Muscle of leg (tissue), 16 donors: ENCODE data around the gene BRMS1. TPM values are rescaled to one million over a fixed set of nuclear protein-coding genes. Genes with fewer than 3 reads are reported as not detected.
"Not testable (repeated sequence)": the region's sequence is repeated elsewhere in the genome, so short reads cannot be mapped to it uniquely, and the experiment has no call there.

ENCODE experiments used
- DNase-seq: peaks from one replicate; pipeline ENCODE4 v3.0.0; 2013
- H3K27ac ChIP-seq: one replicate; pipeline ENCODE4 v1.5.1; 2013; ENCODE audit warnings: mild to moderate bottlenecking, low read length, control low read depth
- H3K27me3 ChIP-seq: one replicate; pipeline ENCODE4 v1.6.1; 2013; ENCODE audit warnings: low read length; ENCODE audit not compliant: control insufficient read depth, insufficient read depth
- H3K36me3 ChIP-seq: one replicate; pipeline ENCODE4 v1.6.1; 2013; ENCODE audit warnings: low read length; ENCODE audit not compliant: control insufficient read depth, insufficient read depth
- H3K4me1 ChIP-seq: one replicate; pipeline ENCODE4 v1.6.1; 2013; ENCODE audit warnings: low read length; ENCODE audit not compliant: control insufficient read depth, insufficient read depth
- H3K4me3 ChIP-seq: one replicate; pipeline ENCODE4 v1.5.1; 2013; ENCODE audit warnings: low read length, control low read depth
- H3K9me3 ChIP-seq: replicated peaks from 2 replicates; pipeline ENCODE4 v1.6.1; 2013; ENCODE audit warnings: low read depth, low read length; ENCODE audit not compliant: control insufficient read depth
- WGBS: methylation state at CpG from one replicate; pipeline ENCODE4 v1.1.5; 2013; ENCODE audit warnings: missing lambda C conversion rate; ENCODE audit not compliant: insufficient coverage; 5-methylcytosine and 5-hydroxymethylcytosine counted together
- long read RNA-seq, 11 donors: transcript quantifications; one replicate each; lab custom pipeline, GENCODE V29; 2026
- polyA plus RNA-seq, 8 donors: library from polyadenylated mRNA; unstranded; fragments of 120-200 nt; gene quantifications; one replicate each; pipeline versions ENCODE4 v1.2.1 to v1.2.3, GENCODE V29; 2013; ENCODE audit warnings: inconsistent platforms in 1 of 8, low replicate concordance in 1 of 8; ENCODE audit not compliant: insufficient read length in 8 of 8, insufficient read depth in 1 of 8
- total RNA-seq: library from RNA; stranded (reverse); fragments of 120-200 nt; gene quantifications from one replicate; pipeline ENCODE4 v1.2.4, GENCODE V29; 2013

The BRMS1 gene
- total RNA-seq (25.0 TPM), polyA plus RNA-seq (10 to 100 TPM; 20.5 to 27.0 (median 23.6) TPM)
- long read RNA-seq, donor 1, partial matches to known transcripts, result 0 of 2 reads
- long read RNA-seq, donor 1, other reads (novel, unspliced or antisense), result 0 of 2 reads
- long read RNA-seq, donor 2, result 0 reads
- long read RNA-seq, donor 3, transcript BRMS1-201 (10 exons, 1,445 nt), result major isoform, 8 of 9 reads
- long read RNA-seq, donor 3, partial matches to known transcripts, result 0 of 9 reads
- long read RNA-seq, donor 3, other reads (novel, unspliced or antisense), result 0 of 9 reads
- long read RNA-seq, donor 4, partial matches to known transcripts, result 0 of 2 reads
- long read RNA-seq, donor 4, other reads (novel, unspliced or antisense), result 0 of 2 reads
- long read RNA-seq, donor 5, transcript BRMS1-201 (10 exons, 1,445 nt), result major isoform, 12 of 16 reads
- long read RNA-seq, donor 5, partial matches to known transcripts, result 0 of 16 reads
- long read RNA-seq, donor 5, other reads (novel, unspliced or antisense), result 0 of 16 reads
- long read RNA-seq, donor 6, transcript BRMS1-201 (10 exons, 1,445 nt), result major isoform, 11 of 11 reads
- long read RNA-seq, donor 6, partial matches to known transcripts, result 0 of 11 reads
- long read RNA-seq, donor 6, other reads (novel, unspliced or antisense), result 0 of 11 reads
- long read RNA-seq, donor 7, transcript BRMS1-201 (10 exons, 1,445 nt), result major isoform, 6 of 9 reads
- long read RNA-seq, donor 7, partial matches to known transcripts, result 0 of 9 reads
- long read RNA-seq, donor 7, other reads (novel, unspliced or antisense), result 0 of 9 reads
- long read RNA-seq, donor 8, partial matches to known transcripts, result 0 of 2 reads
- long read RNA-seq, donor 8, other reads (novel, unspliced or antisense), result 0 of 2 reads
- long read RNA-seq, donor 9, partial matches to known transcripts, result 0 of 4 reads
- long read RNA-seq, donor 9, other reads (novel, unspliced or antisense), result 0 of 4 reads
- long read RNA-seq, donor 10, partial matches to known transcripts, result 0 of 4 reads
- long read RNA-seq, donor 10, other reads (novel, unspliced or antisense), result 0 of 4 reads
- long read RNA-seq, donor 11, partial matches to known transcripts, result 0 of 4 reads
- long read RNA-seq, donor 11, other reads (novel, unspliced or antisense), result 0 of 4 reads

- peak within 1 kb of the TSS; percentile 89 for H3K4me3 ChIP-seq
- no peaks in the 10 kb centered on the region for H3K9me3 ChIP-seq
- H3K27me3 ChIP-seq, result no peaks in the 10 kb centered on the region
- under 1% methylated on average over 57 of the region's 59 CpGs for WGBS
- H3K36me3 ChIP-seq, result peaks cover 38% of the 10 kb centered on the region
- peaks cover 34% of the 10 kb centered on the region for H3K4me1 ChIP-seq
- peak within 1 kb of the TSS; percentile 88 for H3K27ac ChIP-seq
- DNase-seq, result peak; percentile 99
These were observed at the start of gene BRMS1 for GRCh38 chr11:66344550-66345315. TSS of gene BRMS1 (minus strand) at chr11:66345104. CDS start at chr11:66342234, 2,870 bp downstream.

- Histone ChIP-seq H3K27me3 (peaks cover 10% of the 10 kb centered on the region), H3K4me1 (no peaks in the 10 kb centered on the region), H3K4me3 (no peak overlapping the region), H3K36me3 (no peaks in the 10 kb centered on the region), H3K9me3 (no peaks in the 10 kb centered on the region), H3K27ac (no peak overlapping the region)
- WGBS, result no CpG with 5 or more reads among the region's 3 CpGs
- DNase-seq, result no peak
These were observed 49.0 kb upstream of the BRMS1 start for GRCh38 chr11:66393954-66394353.

- peaks cover 10% of the 10 kb centered on the region for H3K27me3 ChIP-seq
- peaks cover 1% of the 10 kb centered on the region for H3K4me1 ChIP-seq
- DNase-seq, result no peak
- no peak overlapping the region for H3K27ac ChIP-seq
- H3K36me3 ChIP-seq, result no peaks in the 10 kb centered on the region
- H3K9me3 ChIP-seq, result no peaks in the 10 kb centered on the region
- no CpG with 5 or more reads among the region's 6 CpGs for WGBS
- H3K4me3 ChIP-seq, result no peak overlapping the region
These were observed 46.4 kb upstream of the BRMS1 start for GRCh38 chr11:66391322-66391721.

GRCh38 chr11:66388780-66389386 lies 44.0 kb upstream of the BRMS1 start:
- no peak overlapping the region for H3K27ac ChIP-seq
- peak; percentile 58 for DNase-seq
- no peak overlapping the region for H3K4me3 ChIP-seq
- H3K4me1 ChIP-seq, result peaks cover 5% of the 10 kb centered on the region
- H3K36me3 ChIP-seq, result no peaks in the 10 kb centered on the region
- H3K9me3 ChIP-seq, result no peaks in the 10 kb centered on the region
- peaks cover 10% of the 10 kb centered on the region for H3K27me3 ChIP-seq
- WGBS, result 28% methylated on average over 7 of the region's 8 CpGs

DNA sequence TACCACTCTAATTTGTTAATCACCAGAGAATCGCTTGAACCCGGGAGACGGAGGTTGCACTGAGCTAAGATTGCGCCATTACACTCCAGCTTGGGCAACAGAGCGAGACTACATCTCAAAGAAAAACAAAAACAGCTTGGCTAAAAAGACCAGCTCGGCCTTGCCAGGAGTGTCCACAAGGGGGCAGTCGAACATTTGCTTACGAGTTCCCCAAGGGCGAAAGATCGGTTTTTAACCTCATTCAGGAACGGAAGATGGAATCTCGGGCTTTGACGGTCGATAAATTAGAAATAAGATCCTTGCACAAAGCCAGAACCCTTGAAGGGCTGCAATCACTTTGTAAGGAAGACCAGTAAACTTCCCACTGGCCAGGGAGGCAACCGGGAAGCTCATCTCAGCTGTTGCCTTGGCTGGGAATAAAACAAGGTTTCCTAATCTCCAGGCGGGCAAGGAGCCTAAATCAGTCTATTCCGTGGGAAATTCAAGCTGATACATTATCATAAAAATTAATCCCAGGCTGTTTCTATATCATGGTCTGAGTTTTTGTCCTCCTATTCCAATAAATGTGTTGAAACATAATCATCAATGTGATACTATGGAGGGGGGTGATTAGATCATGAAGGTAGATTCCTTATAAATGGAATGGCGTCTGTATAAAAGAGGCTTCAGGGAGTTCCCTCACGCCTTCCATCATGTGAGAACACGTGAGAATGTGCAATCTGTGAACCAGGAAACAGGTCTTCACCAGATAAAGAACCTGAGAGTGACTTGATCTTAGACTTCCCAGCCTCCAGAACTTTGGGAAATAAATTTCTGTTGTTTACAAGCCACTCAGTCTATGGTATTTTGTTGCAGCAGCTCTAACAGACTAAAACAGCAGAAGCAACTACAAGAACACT lies 41.5 kb upstream of the BRMS1 start:
- Histone ChIP-seq H3K4me1 (peaks cover 5% of the 10 kb centered on the region), H3K36me3 (no peaks in the 10 kb centered on the region), H3K4me3 (no peak overlapping the region), H3K27ac (no peak overlapping the region), H3K9me3 (no peaks in the 10 kb centered on the region), H3K27me3 (peaks cover 8% of the 10 kb centered on the region)
- DNase-seq, result peak; percentile 81
- WGBS, result 8% methylated on average over 18 of the region's 20 CpGs

GRCh38 chr11:66384316-66384715 lies 39.4 kb upstream of the BRMS1 start:
- H3K27me3 ChIP-seq, H3K4me1 ChIP-seq, H3K27ac ChIP-seq, H3K36me3 ChIP-seq, H3K9me3 ChIP-seq, H3K4me3 ChIP-seq, DNase-seq: not testable (repeated sequence)
- 76% methylated on average over 4 of the region's 13 CpGs for WGBS

- H3K9me3 ChIP-seq, H3K36me3 ChIP-seq, DNase-seq, H3K4me1 ChIP-seq, H3K27ac ChIP-seq, H3K4me3 ChIP-seq, H3K27me3 ChIP-seq: not testable (repeated sequence)
- WGBS, result no CpG with 5 or more reads among the region's 7 CpGs
These were observed 35.4 kb upstream of the BRMS1 start for GRCh38 chr11:66380264-66380663.

DNA sequence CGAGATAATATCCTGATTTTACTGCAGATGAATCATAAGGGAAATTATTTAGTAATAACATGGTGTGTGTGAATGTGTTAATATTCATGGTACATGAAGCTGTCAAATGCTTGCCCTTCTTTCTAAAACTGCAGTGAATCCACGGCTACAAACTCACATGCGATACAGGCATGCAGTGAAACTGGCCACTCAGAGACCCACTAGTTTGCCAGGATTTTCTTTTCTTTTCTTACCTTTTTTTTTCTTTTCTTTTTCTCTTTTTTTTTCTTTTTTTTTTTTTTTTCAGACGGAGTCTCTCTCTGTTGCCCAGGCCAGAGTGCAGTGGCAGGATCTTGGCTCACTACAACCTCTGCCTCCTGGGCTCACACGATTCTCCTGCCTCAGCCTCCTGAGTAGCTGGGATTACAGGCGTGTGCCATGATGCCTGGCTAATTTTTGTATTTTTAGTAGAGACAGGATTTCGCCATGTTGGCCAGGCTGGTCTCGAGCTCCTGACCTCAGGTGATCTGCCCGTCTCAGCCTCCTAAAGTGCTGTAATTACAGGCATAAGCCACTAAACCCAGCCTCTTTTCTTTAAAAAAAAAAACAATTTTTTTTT lies 28.9 kb upstream of the BRMS1 start:
- WGBS, result 69% methylated on average over 2 of the region's 9 CpGs
- Histone ChIP-seq H3K4me1 (peaks cover 39% of the 10 kb centered on the region), H3K27me3 (peaks cover 32% of the 10 kb centered on the region), H3K27ac (peak overlapping the region; percentile 6)
- H3K9me3 ChIP-seq, H3K4me3 ChIP-seq, H3K36me3 ChIP-seq, DNase-seq: not testable (repeated sequence)
